Panc1 (cell line): ENCODE measurements around the gene KNG1. TPM values are rescaled to one million over a fixed set of nuclear protein-coding genes. Genes with fewer than 3 reads are reported as not detected.

Experiments used
- ATAC-seq: fragments of 200-7000 bp; cut with Tn5 transposase; 2 replicates; pipeline ENCODE4 v1.9.1; 2020; ENCODE audit warnings: mild to moderate bottlenecking, moderate library complexity
- BruUV-seq: library from RNA; stranded (reverse); fragments of 400-500 nt; replicated peaks from 2 replicates; lab custom pipeline; 2021; lab: Mats Ljungman, UMichigan
- CTCF ChIA-PET: fragments of 300-600 bp; sonication (Branson Sonifier 250); formaldehyde crosslinking; loops from one replicate; lab custom pipeline; 2022; ENCODE audit warnings: antibody characterized with exemption; lab: Charles Lee
- POLR2A ChIA-PET: fragments of 300-600 bp; sonication (Branson Sonifier 250); formaldehyde crosslinking; loops from one replicate; lab custom pipeline; 2022; ENCODE audit warnings: antibody characterized with exemption; lab: Charles Lee
- DNase-seq: peaks from one replicate; pipeline ENCODE4 v3.0.0-alpha.2; 2010; ENCODE audit warnings: low read depth, low spot score
- H3K27ac ChIP-seq: 2 replicates; pipeline ENCODE4 v1.5.1; 2011; ENCODE audit warnings: mild to moderate bottlenecking, low read length, inconsistent platforms
- H3K27me3 ChIP-seq: fragments of 200-500 bp; sonication (Bioruptor generic); 2 replicates; pipeline ENCODE4 v1.6.0; 2014; ENCODE audit warnings: low read length, inconsistent platforms; ENCODE audit not compliant: control insufficient read depth, insufficient read depth
- H3K36me3 ChIP-seq: fragments of 200-500 bp; sonication (Bioruptor generic); 2 replicates; pipeline ENCODE4 v1.5.1; 2014; ENCODE audit warnings: inconsistent platforms, mild to moderate bottlenecking, low read length, moderate library complexity; ENCODE audit not compliant: control insufficient read depth, insufficient read depth
- H3K4me1 ChIP-seq: 2 replicates; pipeline ENCODE4 v1.5.1; 2011; ENCODE audit warnings: inconsistent platforms, mild to moderate bottlenecking, low read length, moderate library complexity; ENCODE audit not compliant: control insufficient read depth, insufficient read depth
- H3K4me3 ChIP-seq, 2 experiments: 2 replicates each; pipeline ENCODE4 v1.5.1; 2011 to 2012; ENCODE audit warnings: low read depth in 2 of 2, low read length in 2 of 2, mild to moderate bottlenecking in 2 of 2, inconsistent platforms in 1 of 2, moderate library complexity in 1 of 2
- H3K9me3 ChIP-seq: fragments of 200-500 bp; sonication (Bioruptor generic); 2 replicates; pipeline ENCODE4 v1.5.1; 2014; ENCODE audit warnings: low read depth, mild to moderate bottlenecking, inconsistent platforms, low read length, moderate library complexity; ENCODE audit not compliant: control insufficient read depth, insufficient read depth
- POLR2AphosphoS5 ChIP-seq: IDR thresholded peaks from 2 replicates; pipeline ENCODE4 v1.6.1; 2012; ENCODE audit warnings: mild to moderate bottlenecking, low read depth, low read length, moderate library complexity
- REST ChIP-seq, 2 experiments: IDR thresholded peaks; 2 replicates each; pipeline ENCODE4 v1.6.1; 2011 to 2012; ENCODE audit warnings: low read depth in 2 of 2, control low read depth in 1 of 2, low read length in 1 of 2, mild to moderate bottlenecking in 1 of 2, moderate library complexity in 1 of 2; ENCODE audit not compliant: insufficient read depth in 1 of 2
- SIN3A ChIP-seq: IDR thresholded peaks from 2 replicates; pipeline ENCODE4 v1.6.1; 2012; ENCODE audit warnings: low read depth, mild to moderate bottlenecking, low read length, moderate library complexity, borderline replicate concordance; ENCODE audit not compliant: insufficient read depth
- TCF7L2 ChIP-seq: IDR thresholded peaks from 2 replicates; pipeline ENCODE4 v1.6.1; 2011; ENCODE audit warnings: mild to moderate bottlenecking, low read depth, low read length, inconsistent platforms
- in situ Hi-C: cut with HindIII; loops from 2 replicates; pipeline ENCODE4 v1.10.0; 2016; ENCODE audit warnings: low sequenced_read_pairs, low pct_unique_long_range_greater_than_20kb
- intact Hi-C: fragments of 100-400 bp; cut with micrococcal nuclease; formaldehyde crosslinking; loops from one replicate; pipeline ENCODE4 v1.10.0; 2022; ENCODE audit not compliant: unreplicated experiment
- total RNA-seq: library from RNA; stranded (reverse); gene quantifications from one replicate; pipeline ENCODE4 v1.2.1, GENCODE V29; 2021; ENCODE audit not compliant: unreplicated experiment
- TF ChIP-seq, protein P1 (sequence below): fragments of 450-650 bp; IDR thresholded peaks from 2 replicates; pipeline ENCODE4 v1.5.1; 2017; ENCODE audit warnings: mild to moderate bottlenecking

Gene KNG1
- total RNA-seq, 1 experiment from 2014 or later: 0.23 TPM

DNA sequence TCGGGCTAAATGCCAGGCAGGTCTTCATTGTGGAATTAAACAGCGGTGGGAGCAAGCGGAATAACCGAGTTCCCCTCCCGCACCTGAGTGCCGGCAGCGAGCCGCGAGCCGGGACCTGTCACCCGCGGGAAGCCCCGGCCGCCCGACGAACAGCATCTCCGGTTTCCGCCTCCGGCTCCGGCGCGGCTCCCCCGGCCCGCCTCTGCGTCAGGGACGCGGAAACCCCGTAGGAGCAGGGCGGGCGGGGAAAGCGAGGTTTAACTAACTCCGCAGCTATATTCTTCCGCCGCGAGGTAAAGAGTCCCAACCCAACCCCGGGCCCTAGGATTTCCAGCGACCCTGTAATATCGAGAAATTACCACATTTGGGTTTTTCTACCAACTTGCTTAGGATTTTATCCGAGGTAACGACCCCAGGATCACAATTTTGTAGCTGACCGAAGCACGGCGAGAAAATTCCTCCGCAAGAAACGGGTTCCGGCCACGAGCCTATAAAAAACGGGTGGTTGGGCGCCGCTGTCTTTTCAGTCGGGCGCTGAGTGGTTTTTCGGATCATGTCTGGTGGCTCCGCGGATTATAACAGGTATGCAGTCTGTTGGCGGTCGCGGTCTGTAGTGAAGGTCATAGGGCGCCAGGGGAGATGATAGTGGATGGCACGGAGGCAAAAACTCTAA, 66.0 kb downstream of the KNG1 start, which contains the start of gene EIF4A2:
Gene EIF4A2 (plus strand): TSS at position 520 of the 673 bp plus-strand sequence. CDS start 34 bp downstream, at position 554.
- H3K36me3 ChIP-seq: peaks cover 45% of the 10 kb centered on the region
- H3K27me3 ChIP-seq: no peaks in the 10 kb centered on the region
- ATAC-seq: peak; percentile 87
- ChIA-PET POLR2A (interaction anchor here (0.5 to 2.0 kb wide), 3 partner anchors 14 to 213 kb away, joined by 4 to 10 read pairs (median 8); partner anchors contain the start of gene DNAJB11), CTCF (interaction anchor here (1.0 kb wide), 1 partner anchor 168 kb away, joined by 3 read pairs; no protein-coding TSS in a partner anchor)
- DNase-seq: no peak
- peak within 1 kb of the TSS; percentile 100 for H3K27ac ChIP-seq
- TF ChIP-seq TCF7L2: no peak
- TF ChIP-seq, protein P1, sequence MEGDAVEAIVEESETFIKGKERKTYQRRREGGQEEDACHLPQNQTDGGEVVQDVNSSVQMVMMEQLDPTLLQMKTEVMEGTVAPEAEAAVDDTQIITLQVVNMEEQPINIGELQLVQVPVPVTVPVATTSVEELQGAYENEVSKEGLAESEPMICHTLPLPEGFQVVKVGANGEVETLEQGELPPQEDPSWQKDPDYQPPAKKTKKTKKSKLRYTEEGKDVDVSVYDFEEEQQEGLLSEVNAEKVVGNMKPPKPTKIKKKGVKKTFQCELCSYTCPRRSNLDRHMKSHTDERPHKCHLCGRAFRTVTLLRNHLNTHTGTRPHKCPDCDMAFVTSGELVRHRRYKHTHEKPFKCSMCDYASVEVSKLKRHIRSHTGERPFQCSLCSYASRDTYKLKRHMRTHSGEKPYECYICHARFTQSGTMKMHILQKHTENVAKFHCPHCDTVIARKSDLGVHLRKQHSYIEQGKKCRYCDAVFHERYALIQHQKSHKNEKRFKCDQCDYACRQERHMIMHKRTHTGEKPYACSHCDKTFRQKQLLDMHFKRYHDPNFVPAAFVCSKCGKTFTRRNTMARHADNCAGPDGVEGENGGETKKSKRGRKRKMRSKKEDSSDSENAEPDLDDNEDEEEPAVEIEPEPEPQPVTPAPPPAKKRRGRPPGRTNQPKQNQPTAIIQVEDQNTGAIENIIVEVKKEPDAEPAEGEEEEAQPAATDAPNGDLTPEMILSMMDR: no peak
- peak; percentile 35 to 65; a peak in 3 of 4 replicates for TF ChIP-seq REST (IDR thresholded peaks at IDR 0.05; ENCODE audit: insufficient read depth in 1 of 2, low read depth in 2 of 2, low read length in 1 of 2)
- TF ChIP-seq SIN3A: peak; percentile 29; the same call in 1 of the 2 replicates
- TF ChIP-seq POLR2AphosphoS5: peak; percentile 100
- no peaks in the 10 kb centered on the region for H3K9me3 ChIP-seq
- intact Hi-C loops (no loop called here), in situ Hi-C loops (no loop called here)
- peak within 1 kb of the TSS; percentile 96 to 97 for H3K4me3 ChIP-seq
- H3K4me1 ChIP-seq: peaks cover 34% of the 10 kb centered on the region
- BruUV-seq: no TSS peak

- peak; percentile 76 for ATAC-seq
- no peaks in the 10 kb centered on the region for H3K9me3 ChIP-seq
- peaks cover 41% of the 10 kb centered on the region for H3K4me1 ChIP-seq
- H3K27me3 ChIP-seq: no peaks in the 10 kb centered on the region
- peak overlapping the region; percentile 100 for H3K27ac ChIP-seq
- no peak for DNase-seq
- ChIA-PET POLR2A (interaction anchor here (0.5 to 2.0 kb wide), 3 partner anchors 206 to 846 kb away, joined by 3 to 10 read pairs (median 8); partner anchors contain the start of genes DNAJB11 and TRA2B), CTCF (interaction anchor here (1.0 kb wide), 1 partner anchor 169 kb away, joined by 3 read pairs; no protein-coding TSS in a partner anchor)
- peaks cover 52% of the 10 kb centered on the region for H3K36me3 ChIP-seq
- intact Hi-C loops (no loop called here), in situ Hi-C loops (no loop called here)
- TF ChIP-seq, protein P1: no peak
- 0 out of 2 replicates have a peak, but pooled peaks have one; percentile 12 for TF ChIP-seq POLR2AphosphoS5
- peak overlapping the region; percentile 96 to 97 for H3K4me3 ChIP-seq
- BruUV-seq: TSS peak; percentile 77
Measured at GRCh38 chr3:186783731-186784515, 66.8 kb downstream of the KNG1 start.
